ENCODE measurements around the gene BANP. TPM values are rescaled to one million over a fixed set of nuclear protein-coding genes. Genes with fewer than 3 reads are reported as not detected.
"Not testable (repeated sequence)": the region's sequence is repeated elsewhere in the genome, so short reads cannot be mapped to it uniquely, and the experiment has no call there.

BANP gene
- total RNA-seq, 5 donors from 2014 or later (not counting 1 experiment from before 2014, with no cell fraction given), result 57.1 to 81.9 (median 69.4) TPM

DNA sequence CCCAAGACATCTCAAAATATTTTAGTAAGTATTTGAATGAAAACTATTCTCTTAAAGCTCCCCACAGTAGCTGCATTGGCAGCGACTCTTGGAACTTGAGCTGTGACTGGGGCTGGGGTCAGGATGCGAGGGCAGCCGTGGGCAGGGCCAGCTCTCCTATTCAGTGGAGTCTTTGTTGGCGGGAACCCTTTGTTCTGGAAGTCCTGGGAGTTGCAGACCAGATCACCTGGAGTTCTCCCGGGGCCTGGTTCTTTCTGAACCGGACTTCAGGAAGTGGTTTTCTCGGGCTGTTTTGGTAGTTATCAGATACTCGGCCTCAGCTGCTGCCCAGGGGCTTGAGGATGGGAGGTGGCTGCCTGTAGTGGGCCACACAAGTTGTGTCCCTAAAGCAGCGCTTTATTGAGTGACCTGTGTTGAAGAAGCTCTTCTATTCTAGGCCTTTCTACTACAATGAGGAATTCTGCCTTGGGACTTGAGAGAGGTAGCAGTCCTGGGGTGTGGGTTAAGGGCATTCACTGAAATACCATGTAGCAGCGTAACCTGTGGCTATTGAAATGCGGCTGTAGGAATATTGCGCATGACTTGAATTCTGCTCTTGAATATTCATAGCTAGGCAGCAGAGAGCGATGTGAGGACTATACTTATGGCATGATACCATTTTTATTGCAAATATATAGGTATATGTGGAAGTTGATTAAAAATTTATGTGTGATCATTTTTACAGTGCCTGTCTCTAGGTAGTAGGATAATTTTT, 77.1 kb downstream of the BANP start:
- POLR2A ChIA-PET; DNase-seq; H3K4me3 Mint-ChIP-seq; ATAC-seq (replicated peaks in 1 of 4); H3K4me1 Mint-ChIP-seq; H3K27ac Mint-ChIP-seq; H3K9me3 Mint-ChIP-seq; H3K36me3 ChIP-seq (ENCODE audit: control insufficient read depth in 2 of 2, extremely low read depth in 1 of 2, insufficient read depth in 1 of 2, low read length in 1 of 2); H3K9me3 ChIP-seq; H3K4me1 ChIP-seq (ENCODE audit: control insufficient read depth in 1 of 2, extremely low read depth in 1 of 2, insufficient read depth in 2 of 2, low read length in 2 of 2); H3K27me3 Mint-ChIP-seq; H3K27me3 ChIP-seq (replicated peaks in 1 of 2; ENCODE audit: control insufficient read depth in 2 of 2, extremely low read depth in 1 of 2, insufficient read depth in 2 of 2, low read length in 1 of 2); CTCF ChIA-PET; H3K27ac ChIP-seq (ENCODE audit: low read length); H3K4me3 ChIP-seq (ENCODE audit: control insufficient read depth in 1 of 2, extremely low read depth in 1 of 2, low read length in 1 of 2): not testable (repeated sequence)
- 89% methylated on average over 5 of the region's 13 CpGs for WGBS (ENCODE audit: insufficient coverage)
- peaks cover 37% of the 10 kb centered on the region for H3K36me3 Mint-ChIP-seq

DNA sequence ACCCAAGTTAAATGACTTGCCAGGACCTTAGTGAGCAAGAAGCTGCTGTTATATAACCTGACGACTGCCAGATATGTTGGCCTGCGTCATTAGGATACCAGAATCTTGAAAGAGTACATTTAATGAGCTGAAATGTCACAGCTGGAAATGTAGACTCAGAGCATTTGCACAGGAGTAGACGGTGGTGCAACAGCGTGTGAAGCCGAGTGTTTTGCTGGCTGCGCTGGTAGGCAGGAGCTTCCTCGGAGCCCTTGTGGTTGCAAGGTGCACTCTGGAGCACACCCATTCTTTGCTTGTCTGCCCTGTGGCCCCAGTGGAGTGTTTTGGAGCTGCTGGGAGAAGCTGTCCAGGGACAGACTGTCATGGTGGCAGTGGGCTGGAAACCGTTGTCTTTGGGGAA, 79.3 kb downstream of the BANP start:
- Histone ChIP-seq H3K4me3 (ENCODE audit: control insufficient read depth in 1 of 2, extremely low read depth in 1 of 2, low read length in 1 of 2) (no peak overlapping the region), H3K4me1 (ENCODE audit: control insufficient read depth in 1 of 2, extremely low read depth in 1 of 2, insufficient read depth in 2 of 2, low read length in 2 of 2) (no peaks in the 10 kb centered on the region), H3K27ac (ENCODE audit: low read length) (no peak overlapping the region), H3K9me3 (no peaks in the 10 kb centered on the region), H3K36me3 (ENCODE audit: control insufficient read depth in 2 of 2, extremely low read depth in 1 of 2, insufficient read depth in 1 of 2, low read length in 1 of 2) (peaks cover 9 to 21% of the 10 kb centered on the region in 2 donors), H3K27me3 (replicated peaks in 1 of 2; ENCODE audit: control insufficient read depth in 2 of 2, extremely low read depth in 1 of 2, insufficient read depth in 2 of 2, low read length in 1 of 2) (no peaks in the 10 kb centered on the region)
- POLR2A ChIA-PET, result no interaction called here
- H3K27ac Mint-ChIP-seq, result no peak overlapping the region
- 97% methylated on average over 8 of the region's 8 CpGs for WGBS (ENCODE audit: insufficient coverage)
- H3K9me3 Mint-ChIP-seq, result no peaks in the 10 kb centered on the region
- ATAC-seq (replicated peaks in 1 of 4) (no peak), DNase-seq (no peak)
- CTCF ChIA-PET, result no interaction called here
- H3K4me3 Mint-ChIP-seq, result no peak overlapping the region
- H3K4me1 Mint-ChIP-seq, result no peaks in the 10 kb centered on the region
- H3K36me3 Mint-ChIP-seq, result peaks cover 52% of the 10 kb centered on the region
- H3K27me3 Mint-ChIP-seq, result no peaks in the 10 kb centered on the region

DNA sequence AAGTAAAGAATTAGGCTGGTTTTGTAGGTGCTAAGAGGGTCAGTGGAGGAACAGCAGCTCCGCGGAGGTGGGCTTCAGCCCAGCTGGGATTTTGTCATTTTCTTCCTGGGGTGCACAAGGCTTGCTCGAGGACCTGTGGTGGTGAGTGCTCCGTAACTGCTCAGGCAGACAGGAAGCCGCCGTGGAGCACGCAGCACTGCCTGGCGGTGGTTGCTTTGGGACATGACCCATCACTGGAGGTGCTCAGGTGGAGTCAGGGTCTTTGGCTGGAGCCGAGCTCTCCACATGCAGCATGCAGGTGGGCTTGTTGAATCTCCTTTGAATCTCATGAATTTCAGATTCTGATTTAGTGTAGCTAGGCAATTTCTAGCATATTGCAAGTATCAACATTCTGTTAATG, 79.7 kb downstream of the BANP start:
- H3K27me3 Mint-ChIP-seq; ATAC-seq (replicated peaks in 1 of 4); DNase-seq; H3K9me3 Mint-ChIP-seq; H3K4me3 ChIP-seq (ENCODE audit: control insufficient read depth in 1 of 2, extremely low read depth in 1 of 2, low read length in 1 of 2); H3K4me3 Mint-ChIP-seq; H3K4me1 ChIP-seq (ENCODE audit: control insufficient read depth in 1 of 2, extremely low read depth in 1 of 2, insufficient read depth in 2 of 2, low read length in 2 of 2); H3K4me1 Mint-ChIP-seq; H3K27me3 ChIP-seq (replicated peaks in 1 of 2; ENCODE audit: control insufficient read depth in 2 of 2, extremely low read depth in 1 of 2, insufficient read depth in 2 of 2, low read length in 1 of 2); H3K27ac Mint-ChIP-seq; H3K9me3 ChIP-seq; POLR2A ChIA-PET; CTCF ChIA-PET; H3K27ac ChIP-seq (ENCODE audit: low read length): not testable (repeated sequence)
- peaks cover 9 to 25% of the 10 kb centered on the region in 2 donors for H3K36me3 ChIP-seq (ENCODE audit: control insufficient read depth in 2 of 2, extremely low read depth in 1 of 2, insufficient read depth in 1 of 2, low read length in 1 of 2)
- peaks cover 55% of the 10 kb centered on the region for H3K36me3 Mint-ChIP-seq
- 93% methylated on average over 5 of the region's 9 CpGs for WGBS (ENCODE audit: insufficient coverage)

DNA sequence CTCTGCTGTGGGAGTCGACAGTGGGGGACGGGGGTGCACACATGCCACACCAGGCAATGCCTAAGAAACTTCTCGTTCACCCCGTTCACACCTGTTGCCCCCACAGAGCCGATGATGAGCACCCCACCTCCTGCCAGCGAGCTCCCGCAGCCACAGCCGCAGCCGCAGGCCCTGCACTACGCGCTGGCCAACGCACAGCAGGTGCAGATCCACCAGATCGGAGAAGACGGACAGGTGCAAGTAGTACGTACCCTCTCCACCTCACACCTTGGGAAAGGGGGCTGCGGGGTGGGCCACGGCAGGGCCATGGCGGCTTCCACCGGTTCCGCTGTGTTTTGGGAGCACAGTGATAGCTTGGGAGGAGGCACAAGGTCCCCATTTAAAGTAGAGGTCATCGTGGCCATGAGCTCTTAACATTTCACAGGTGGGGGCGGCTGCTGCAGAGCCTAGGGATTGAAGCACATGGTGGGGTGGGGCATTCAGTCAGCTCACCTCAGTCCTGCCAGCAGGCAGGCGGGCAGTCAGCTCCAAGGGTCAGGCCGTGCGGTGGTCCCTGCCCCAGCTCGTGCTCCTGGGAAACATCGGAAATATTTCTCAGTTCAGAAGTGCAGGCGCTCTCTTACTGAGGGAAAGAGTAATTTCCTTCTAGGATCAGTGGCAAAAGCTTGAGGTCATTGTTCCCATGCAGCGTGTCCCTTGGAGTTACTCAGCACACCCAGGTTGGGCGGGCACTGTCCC, 81.9 kb downstream of the BANP start:
- H3K4me1 Mint-ChIP-seq; H3K27me3 ChIP-seq (replicated peaks in 1 of 2; ENCODE audit: control insufficient read depth in 2 of 2, extremely low read depth in 1 of 2, insufficient read depth in 2 of 2, low read length in 1 of 2); CTCF ChIA-PET; H3K9me3 ChIP-seq; H3K4me3 ChIP-seq (ENCODE audit: control insufficient read depth in 1 of 2, extremely low read depth in 1 of 2, low read length in 1 of 2); DNase-seq; POLR2A ChIA-PET; H3K9me3 Mint-ChIP-seq; H3K27me3 Mint-ChIP-seq; ATAC-seq (replicated peaks in 1 of 4); H3K4me3 Mint-ChIP-seq; H3K27ac Mint-ChIP-seq; H3K4me1 ChIP-seq (ENCODE audit: control insufficient read depth in 1 of 2, extremely low read depth in 1 of 2, insufficient read depth in 2 of 2, low read length in 2 of 2); H3K27ac ChIP-seq (ENCODE audit: low read length): not testable (repeated sequence)
- peaks cover 9 to 25% of the 10 kb centered on the region in 2 donors for H3K36me3 ChIP-seq (ENCODE audit: control insufficient read depth in 2 of 2, extremely low read depth in 1 of 2, insufficient read depth in 1 of 2, low read length in 1 of 2)
- WGBS (ENCODE audit: insufficient coverage), result over 99% methylated on average over 11 of the region's 30 CpGs
- peaks cover 56% of the 10 kb centered on the region for H3K36me3 Mint-ChIP-seq

DNA sequence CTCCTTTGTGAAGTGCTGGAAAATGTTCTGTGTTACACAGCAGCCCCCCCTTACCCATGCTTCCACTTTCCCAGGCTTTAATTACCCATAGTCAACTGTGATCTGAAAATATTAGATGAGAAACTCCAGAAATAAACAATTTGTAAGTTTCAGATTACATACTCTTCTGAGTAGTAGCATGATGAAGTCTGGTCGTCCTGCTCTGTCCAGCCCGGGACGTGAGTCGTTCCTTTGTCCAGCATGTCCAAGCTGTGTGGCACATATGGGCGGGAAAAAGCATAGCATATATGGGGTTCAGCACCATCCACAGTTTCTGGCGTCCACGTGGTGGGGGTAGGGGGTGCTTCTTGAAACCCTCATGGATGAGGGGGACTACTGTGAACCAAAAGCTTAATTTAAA, 83.5 kb downstream of the BANP start:
- H3K36me3 ChIP-seq (ENCODE audit: control insufficient read depth in 2 of 2, extremely low read depth in 1 of 2, insufficient read depth in 1 of 2, low read length in 1 of 2), result peaks cover 12 to 24% of the 10 kb centered on the region in 2 donors
- ChIA-PET POLR2A (no interaction called here), CTCF (no interaction called here)
- no peak overlapping the region for H3K4me3 ChIP-seq (ENCODE audit: control insufficient read depth in 1 of 2, extremely low read depth in 1 of 2, low read length in 1 of 2)
- Mint-ChIP-seq H3K27me3 (no peaks in the 10 kb centered on the region), H3K4me1 (no peaks in the 10 kb centered on the region), H3K36me3 (peaks cover 50% of the 10 kb centered on the region), H3K4me3 (no peak overlapping the region), H3K27ac (no peak overlapping the region), H3K9me3 (no peaks in the 10 kb centered on the region)
- no peaks in the 10 kb centered on the region for H3K4me1 ChIP-seq (ENCODE audit: control insufficient read depth in 1 of 2, extremely low read depth in 1 of 2, insufficient read depth in 2 of 2, low read length in 2 of 2)
- H3K27ac ChIP-seq (ENCODE audit: low read length), result no peak overlapping the region
- 100% methylated on average over 4 of the region's 7 CpGs for WGBS (ENCODE audit: insufficient coverage)
- H3K9me3 ChIP-seq, result no peaks in the 10 kb centered on the region
- DNase-seq (no peak), ATAC-seq (replicated peaks in 1 of 4) (no peak)
- H3K27me3 ChIP-seq (replicated peaks in 1 of 2; ENCODE audit: control insufficient read depth in 2 of 2, extremely low read depth in 1 of 2, insufficient read depth in 2 of 2, low read length in 1 of 2), result no peaks in the 10 kb centered on the region

DNA sequence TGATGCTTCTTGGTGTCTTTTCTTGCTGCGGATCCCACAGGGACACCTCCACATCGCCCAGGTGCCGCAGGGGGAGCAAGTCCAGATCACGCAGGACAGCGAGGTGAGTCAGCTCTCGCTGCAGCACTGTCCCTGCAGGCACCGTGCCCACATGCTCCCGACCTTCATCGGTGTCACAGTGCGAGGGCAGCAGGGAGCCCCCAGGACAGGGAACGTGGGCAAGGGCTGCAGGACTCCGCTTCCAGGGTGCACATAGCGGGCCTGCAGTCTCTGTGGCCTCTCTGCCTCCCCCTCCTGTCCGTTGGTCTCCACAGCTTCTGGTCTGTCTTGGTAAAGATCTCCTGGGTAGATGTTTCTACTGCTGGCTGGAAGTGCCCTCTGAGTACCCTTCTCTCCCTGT, 84.1 kb downstream of the BANP start:
- no peaks in the 10 kb centered on the region for H3K4me1 ChIP-seq (ENCODE audit: control insufficient read depth in 1 of 2, extremely low read depth in 1 of 2, insufficient read depth in 2 of 2, low read length in 2 of 2)
- Mint-ChIP-seq H3K4me3 (no peak overlapping the region), H3K27me3 (no peaks in the 10 kb centered on the region), H3K4me1 (no peaks in the 10 kb centered on the region), H3K36me3 (peaks cover 49% of the 10 kb centered on the region), H3K9me3 (no peaks in the 10 kb centered on the region), H3K27ac (no peak overlapping the region)
- CTCF ChIA-PET, result no interaction called here
- ATAC-seq (replicated peaks in 1 of 4) (no peak), DNase-seq (no peak)
- POLR2A ChIA-PET, result no interaction called here
- no peak overlapping the region for H3K4me3 ChIP-seq (ENCODE audit: control insufficient read depth in 1 of 2, extremely low read depth in 1 of 2, low read length in 1 of 2)
- no peak overlapping the region for H3K27ac ChIP-seq (ENCODE audit: low read length)
- H3K36me3 ChIP-seq (ENCODE audit: control insufficient read depth in 2 of 2, extremely low read depth in 1 of 2, insufficient read depth in 1 of 2, low read length in 1 of 2), result peaks cover 12 to 23% of the 10 kb centered on the region in 2 donors
- WGBS (ENCODE audit: insufficient coverage), result 98% methylated on average over 13 of the region's 14 CpGs
- H3K27me3 ChIP-seq (replicated peaks in 1 of 2; ENCODE audit: control insufficient read depth in 2 of 2, extremely low read depth in 1 of 2, insufficient read depth in 2 of 2, low read length in 1 of 2), result no peaks in the 10 kb centered on the region
- H3K9me3 ChIP-seq, result no peaks in the 10 kb centered on the region
